ENCODE results near the gene SLC26A9. TPM values are rescaled to one million over a fixed set of nuclear protein-coding genes. Genes with fewer than 3 reads are reported as not detected.

Gene SLC26A9
- total RNA-seq, 5 donors from 2014 or later (not counting 1 experiment from before 2014, with no cell fraction given), result 0.06 TPM; not detected in 4

GRCh38 chr1:205961991-205962820, 18.9 kb upstream of the SLC26A9 start:
- ChIA-PET CTCF (interaction anchor here (0.6 to 0.9 kb wide), 3 partner anchors 8 to 452 kb away, joined by 3 to 4 read pairs (median 4); no protein-coding TSS in a partner anchor), POLR2A (no interaction called here)
- Histone ChIP-seq H3K4me1 (ENCODE audit: control insufficient read depth in 1 of 2, extremely low read depth in 1 of 2, insufficient read depth in 2 of 2, low read length in 2 of 2) (no peaks in the 10 kb centered on the region), H3K9me3 (no peaks in the 10 kb centered on the region), H3K27ac (ENCODE audit: low read length) (no peak overlapping the region), H3K27me3 (replicated peaks in 1 of 2; ENCODE audit: control insufficient read depth in 2 of 2, extremely low read depth in 1 of 2, insufficient read depth in 2 of 2, low read length in 1 of 2) (peaks cover 0 to 35% of the 10 kb centered on the region in 2 experiments), H3K36me3 (ENCODE audit: control insufficient read depth in 2 of 2, extremely low read depth in 1 of 2, insufficient read depth in 1 of 2, low read length in 1 of 2) (no peaks in the 10 kb centered on the region), H3K4me3 (ENCODE audit: control insufficient read depth in 1 of 2, extremely low read depth in 1 of 2, low read length in 1 of 2) (no peak overlapping the region)
- no peaks in the 10 kb centered on the region for H3K9me3 Mint-ChIP-seq
- no peaks in the 10 kb centered on the region for H3K36me3 Mint-ChIP-seq
- no peak for ATAC-seq (replicated peaks in 1 of 4)
- DNase-seq, result no peak
- peaks cover 12 to 28% of the 10 kb centered on the region in 2 donors for H3K27me3 Mint-ChIP-seq
- no peak overlapping the region for H3K27ac Mint-ChIP-seq
- no peak overlapping the region for H3K4me3 Mint-ChIP-seq
- WGBS (ENCODE audit: insufficient coverage), result 94% methylated on average over 5 of the region's 9 CpGs
- no peaks in the 10 kb centered on the region for H3K4me1 Mint-ChIP-seq

GRCh38 chr1:205961405-205961804, 18.1 kb upstream of the SLC26A9 start:
- no peak overlapping the region for H3K4me3 ChIP-seq (ENCODE audit: control insufficient read depth in 1 of 2, extremely low read depth in 1 of 2, low read length in 1 of 2)
- no peak for ATAC-seq (replicated peaks in 1 of 4)
- H3K27me3 ChIP-seq (replicated peaks in 1 of 2; ENCODE audit: control insufficient read depth in 2 of 2, extremely low read depth in 1 of 2, insufficient read depth in 2 of 2, low read length in 1 of 2), result peaks cover 0 to 40% of the 10 kb centered on the region in 2 experiments
- H3K4me1 ChIP-seq (ENCODE audit: control insufficient read depth in 1 of 2, extremely low read depth in 1 of 2, insufficient read depth in 2 of 2, low read length in 2 of 2), result no peaks in the 10 kb centered on the region
- CTCF ChIA-PET, result interaction anchor here (0.6 to 0.9 kb wide), 2 partner anchors 9 to 16 kb away, joined by 3 to 4 read pairs; no protein-coding TSS in a partner anchor
- H3K27ac ChIP-seq (ENCODE audit: low read length), result no peak overlapping the region
- 20% methylated on average over 1 of the region's 2 CpGs for WGBS (ENCODE audit: insufficient coverage)
- H3K27ac Mint-ChIP-seq, result no peak overlapping the region
- no peaks in the 10 kb centered on the region for H3K36me3 Mint-ChIP-seq
- H3K9me3 ChIP-seq, result no peaks in the 10 kb centered on the region
- no peak for DNase-seq
- H3K27me3 Mint-ChIP-seq, result peaks cover 12 to 29% of the 10 kb centered on the region in 2 donors
- POLR2A ChIA-PET, result no interaction called here
- H3K4me1 Mint-ChIP-seq, result no peaks in the 10 kb centered on the region
- H3K9me3 Mint-ChIP-seq, result no peaks in the 10 kb centered on the region
- no peak overlapping the region for H3K4me3 Mint-ChIP-seq
- no peaks in the 10 kb centered on the region for H3K36me3 ChIP-seq (ENCODE audit: control insufficient read depth in 2 of 2, extremely low read depth in 1 of 2, insufficient read depth in 1 of 2, low read length in 1 of 2)

GRCh38 chr1:205959789-205960188, 16.5 kb upstream of the SLC26A9 start:
- WGBS (ENCODE audit: insufficient coverage), result no CpG with 5 or more reads among the region's 4 CpGs
- no peaks in the 10 kb centered on the region for H3K36me3 Mint-ChIP-seq
- no peak overlapping the region for H3K27ac ChIP-seq (ENCODE audit: low read length)
- H3K4me1 ChIP-seq (ENCODE audit: control insufficient read depth in 1 of 2, extremely low read depth in 1 of 2, insufficient read depth in 2 of 2, low read length in 2 of 2), result no peaks in the 10 kb centered on the region
- peaks cover 12 to 34% of the 10 kb centered on the region in 2 donors for H3K27me3 Mint-ChIP-seq
- H3K4me1 Mint-ChIP-seq, result no peaks in the 10 kb centered on the region
- H3K27ac Mint-ChIP-seq, result no peak overlapping the region
- POLR2A ChIA-PET, result no interaction called here
- ATAC-seq (replicated peaks in 1 of 4) (no peak), DNase-seq (no peak)
- H3K9me3 ChIP-seq, result no peaks in the 10 kb centered on the region
- H3K9me3 Mint-ChIP-seq, result no peaks in the 10 kb centered on the region
- CTCF ChIA-PET, result no interaction called here
- H3K36me3 ChIP-seq (ENCODE audit: control insufficient read depth in 2 of 2, extremely low read depth in 1 of 2, insufficient read depth in 1 of 2, low read length in 1 of 2), result no peaks in the 10 kb centered on the region
- no peak overlapping the region for H3K4me3 Mint-ChIP-seq
- peaks cover 0 to 40% of the 10 kb centered on the region in 2 experiments for H3K27me3 ChIP-seq (replicated peaks in 1 of 2; ENCODE audit: control insufficient read depth in 2 of 2, extremely low read depth in 1 of 2, insufficient read depth in 2 of 2, low read length in 1 of 2)
- H3K4me3 ChIP-seq (ENCODE audit: control insufficient read depth in 1 of 2, extremely low read depth in 1 of 2, low read length in 1 of 2), result no peak overlapping the region

- Mint-ChIP-seq H3K27ac (no peak overlapping the region), H3K9me3 (no peaks in the 10 kb centered on the region), H3K4me3 (no peak overlapping the region), H3K4me1 (no peaks in the 10 kb centered on the region), H3K36me3 (no peaks in the 10 kb centered on the region), H3K27me3 (peaks cover 9 to 22% of the 10 kb centered on the region in 2 donors)
- Histone ChIP-seq H3K4me1 (ENCODE audit: control insufficient read depth in 1 of 2, extremely low read depth in 1 of 2, insufficient read depth in 2 of 2, low read length in 2 of 2) (no peaks in the 10 kb centered on the region), H3K36me3 (ENCODE audit: control insufficient read depth in 2 of 2, extremely low read depth in 1 of 2, insufficient read depth in 1 of 2, low read length in 1 of 2) (no peaks in the 10 kb centered on the region), H3K27ac (ENCODE audit: low read length) (no peak overlapping the region), H3K4me3 (ENCODE audit: control insufficient read depth in 1 of 2, extremely low read depth in 1 of 2, low read length in 1 of 2) (no peak overlapping the region), H3K9me3 (no peaks in the 10 kb centered on the region), H3K27me3 (replicated peaks in 1 of 2; ENCODE audit: control insufficient read depth in 2 of 2, extremely low read depth in 1 of 2, insufficient read depth in 2 of 2, low read length in 1 of 2) (peaks cover 0 to 29% of the 10 kb centered on the region in 2 experiments)
- DNase-seq, result no peak
- ChIA-PET POLR2A (no interaction called here), CTCF (no interaction called here)
- ATAC-seq (replicated peaks in 1 of 4), result no peak
- WGBS (ENCODE audit: insufficient coverage), result no CpG with 5 or more reads among the region's 1 CpG
These were observed 12.2 kb upstream of the SLC26A9 start for GRCh38 chr1:205955499-205955898.

- Mint-ChIP-seq H3K27ac (no peak overlapping the region), H3K4me1 (no peaks in the 10 kb centered on the region), H3K4me3 (no peak overlapping the region), H3K9me3 (no peaks in the 10 kb centered on the region), H3K27me3 (peaks cover 9 to 17% of the 10 kb centered on the region in 2 donors), H3K36me3 (no peaks in the 10 kb centered on the region)
- no peaks in the 10 kb centered on the region for H3K9me3 ChIP-seq
- no peak for ATAC-seq (replicated peaks in 1 of 4)
- H3K4me1 ChIP-seq (ENCODE audit: control insufficient read depth in 1 of 2, extremely low read depth in 1 of 2, insufficient read depth in 2 of 2, low read length in 2 of 2), result no peaks in the 10 kb centered on the region
- 95% methylated on average over 7 of the region's 11 CpGs for WGBS (ENCODE audit: insufficient coverage)
- H3K4me3 ChIP-seq (ENCODE audit: control insufficient read depth in 1 of 2, extremely low read depth in 1 of 2, low read length in 1 of 2), result no peak overlapping the region
- CTCF ChIA-PET, result no interaction called here
- no peaks in the 10 kb centered on the region for H3K36me3 ChIP-seq (ENCODE audit: control insufficient read depth in 2 of 2, extremely low read depth in 1 of 2, insufficient read depth in 1 of 2, low read length in 1 of 2)
- peaks cover 0 to 23% of the 10 kb centered on the region in 2 experiments for H3K27me3 ChIP-seq (replicated peaks in 1 of 2; ENCODE audit: control insufficient read depth in 2 of 2, extremely low read depth in 1 of 2, insufficient read depth in 2 of 2, low read length in 1 of 2)
- POLR2A ChIA-PET, result no interaction called here
- H3K27ac ChIP-seq (ENCODE audit: low read length), result no peak overlapping the region
- DNase-seq, result no peak
These were observed 11.7 kb upstream of the SLC26A9 start for GRCh38 chr1:205954819-205955404.

GRCh38 chr1:205951746-205952145, 8.5 kb upstream of the SLC26A9 start:
- no peak for DNase-seq
- no peak for ATAC-seq (replicated peaks in 1 of 4)
- Histone ChIP-seq H3K27ac (ENCODE audit: low read length) (no peak overlapping the region), H3K9me3 (no peaks in the 10 kb centered on the region), H3K36me3 (ENCODE audit: control insufficient read depth in 2 of 2, extremely low read depth in 1 of 2, insufficient read depth in 1 of 2, low read length in 1 of 2) (no peaks in the 10 kb centered on the region), H3K4me1 (ENCODE audit: control insufficient read depth in 1 of 2, extremely low read depth in 1 of 2, insufficient read depth in 2 of 2, low read length in 2 of 2) (no peaks in the 10 kb centered on the region), H3K27me3 (replicated peaks in 1 of 2; ENCODE audit: control insufficient read depth in 2 of 2, extremely low read depth in 1 of 2, insufficient read depth in 2 of 2, low read length in 1 of 2) (peaks cover 0 to 23% of the 10 kb centered on the region in 2 experiments), H3K4me3 (ENCODE audit: control insufficient read depth in 1 of 2, extremely low read depth in 1 of 2, low read length in 1 of 2) (no peak overlapping the region)
- peaks cover 0 to 9% of the 10 kb centered on the region in 2 donors for H3K27me3 Mint-ChIP-seq
- 71% methylated on average over 1 of the region's 1 CpG for WGBS (ENCODE audit: insufficient coverage)
- H3K27ac Mint-ChIP-seq, result no peak overlapping the region
- CTCF ChIA-PET, result interaction anchor here in 1 of 2 donors (1.4 kb wide), 1 partner anchor 26 kb away, joined by 3 read pairs; no protein-coding TSS in a partner anchor
- H3K36me3 Mint-ChIP-seq, result no peaks in the 10 kb centered on the region
- no peaks in the 10 kb centered on the region for H3K4me1 Mint-ChIP-seq
- H3K9me3 Mint-ChIP-seq, result no peaks in the 10 kb centered on the region
- POLR2A ChIA-PET, result no interaction called here
- no peak overlapping the region for H3K4me3 Mint-ChIP-seq
